Measurements from ENCODE around the gene ABHD12B. TPM values are rescaled to one million over a fixed set of nuclear protein-coding genes. Genes with fewer than 3 reads are reported as not detected.

Gene ABHD12B
- total RNA-seq, 5 donors from 2014 or later (not counting 1 experiment from before 2014, with no cell fraction given) = not detected

- Histone ChIP-seq H3K36me3 (ENCODE audit: control insufficient read depth in 2 of 2, extremely low read depth in 1 of 2, insufficient read depth in 1 of 2, low read length in 1 of 2) (no peaks in the 10 kb centered on the region), H3K9me3 (no peaks in the 10 kb centered on the region), H3K27ac (ENCODE audit: low read length) (no peak overlapping the region), H3K4me1 (ENCODE audit: control insufficient read depth in 1 of 2, extremely low read depth in 1 of 2, insufficient read depth in 2 of 2, low read length in 2 of 2) (no peaks in the 10 kb centered on the region), H3K27me3 (replicated peaks in 1 of 2; ENCODE audit: control insufficient read depth in 2 of 2, extremely low read depth in 1 of 2, insufficient read depth in 2 of 2, low read length in 1 of 2) (no peaks in the 10 kb centered on the region), H3K4me3 (ENCODE audit: control insufficient read depth in 1 of 2, extremely low read depth in 1 of 2, low read length in 1 of 2) (no peak overlapping the region)
- Mint-ChIP-seq H3K36me3 (no peaks in the 10 kb centered on the region), H3K4me3 (no peak overlapping the region), H3K9me3 (no peaks in the 10 kb centered on the region), H3K4me1 (no peaks in the 10 kb centered on the region), H3K27me3 (peaks cover 12 to 20% of the 10 kb centered on the region in 2 donors), H3K27ac (no peak overlapping the region)
- POLR2A ChIA-PET = no interaction called here
- no peak for ATAC-seq (replicated peaks in 1 of 4)
- CTCF ChIA-PET = interaction anchor here in 1 of 2 donors (0.6 kb wide), 1 partner anchor 241 kb away, joined by 3 read pairs; no protein-coding TSS in a partner anchor
- 44% methylated on average over 2 of the region's 3 CpGs for WGBS (ENCODE audit: insufficient coverage)
- DNase-seq = no peak
Measured at GRCh38 chr14:50926851-50927386, 55.1 kb downstream of the ABHD12B start.

DNA sequence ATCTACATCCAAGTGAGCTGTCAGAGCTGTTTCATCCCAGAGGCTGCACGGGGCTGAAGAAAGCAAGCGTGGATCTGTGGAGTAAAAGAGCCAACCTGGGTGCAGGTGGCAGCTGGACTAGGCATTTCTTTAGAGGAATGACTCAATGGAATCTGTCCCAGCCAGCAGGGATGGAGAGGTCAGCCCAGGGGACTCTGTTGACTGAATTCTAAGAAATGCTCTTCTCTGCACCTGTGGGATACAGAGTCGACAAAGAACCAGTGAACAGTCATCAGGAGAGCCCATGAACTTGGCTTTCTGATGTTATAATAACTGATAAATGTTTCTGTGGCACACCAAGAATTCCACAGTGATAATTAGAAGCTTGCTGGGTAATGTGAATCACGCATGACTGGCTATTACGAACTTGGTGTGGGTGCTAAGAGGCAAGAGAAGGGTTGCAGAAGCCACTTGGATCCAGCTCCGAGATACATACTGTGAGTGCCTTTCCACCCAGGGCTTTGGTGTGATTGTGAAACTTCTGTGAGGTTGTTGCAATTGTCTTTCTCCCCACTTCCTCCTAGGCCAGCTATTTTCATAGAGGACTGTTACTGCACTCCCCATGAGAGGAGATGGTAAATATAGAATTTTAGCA lies 56.3 kb downstream of the ABHD12B start:
- H3K27ac ChIP-seq (ENCODE audit: low read length) = no peak overlapping the region
- H3K4me1 Mint-ChIP-seq = no peaks in the 10 kb centered on the region
- no peak overlapping the region for H3K4me3 ChIP-seq (ENCODE audit: control insufficient read depth in 1 of 2, extremely low read depth in 1 of 2, low read length in 1 of 2)
- no peaks in the 10 kb centered on the region for H3K36me3 ChIP-seq (ENCODE audit: control insufficient read depth in 2 of 2, extremely low read depth in 1 of 2, insufficient read depth in 1 of 2, low read length in 1 of 2)
- WGBS (ENCODE audit: insufficient coverage) = 67% methylated on average over 4 of the region's 6 CpGs
- H3K27ac Mint-ChIP-seq = no peak overlapping the region
- no peaks in the 10 kb centered on the region for H3K27me3 ChIP-seq (replicated peaks in 1 of 2; ENCODE audit: control insufficient read depth in 2 of 2, extremely low read depth in 1 of 2, insufficient read depth in 2 of 2, low read length in 1 of 2)
- CTCF ChIA-PET = no interaction called here
- no peak for DNase-seq
- no peak overlapping the region for H3K4me3 Mint-ChIP-seq
- no peaks in the 10 kb centered on the region for H3K4me1 ChIP-seq (ENCODE audit: control insufficient read depth in 1 of 2, extremely low read depth in 1 of 2, insufficient read depth in 2 of 2, low read length in 2 of 2)
- POLR2A ChIA-PET = no interaction called here
- no peaks in the 10 kb centered on the region for H3K9me3 ChIP-seq
- no peaks in the 10 kb centered on the region for H3K9me3 Mint-ChIP-seq
- H3K27me3 Mint-ChIP-seq = peaks cover 15% of the 10 kb centered on the region in 2 donors
- no peaks in the 10 kb centered on the region for H3K36me3 Mint-ChIP-seq
- ATAC-seq (replicated peaks in 1 of 4) = no peak

DNA sequence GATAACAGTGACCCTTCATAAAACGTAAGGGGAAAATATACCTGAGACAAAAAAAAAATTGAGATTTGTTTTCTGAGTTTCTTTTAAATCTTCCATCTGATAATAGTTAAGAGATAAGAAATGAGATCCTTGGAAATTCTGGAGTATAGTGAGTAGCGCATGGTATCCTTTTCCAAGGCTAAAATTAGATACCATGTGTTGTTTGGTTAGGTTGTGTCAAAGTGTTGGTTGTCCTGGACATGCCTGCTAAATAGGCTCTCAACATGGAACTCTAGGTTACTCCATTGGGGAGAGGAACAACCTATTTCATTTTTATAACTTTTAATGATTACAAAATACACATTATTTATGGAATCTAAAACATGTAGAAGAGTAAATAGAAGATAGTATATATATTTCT lies 57.7 kb downstream of the ABHD12B start:
- WGBS (ENCODE audit: insufficient coverage) = no CpG with 5 or more reads among the region's 2 CpGs
- Histone ChIP-seq H3K27ac (ENCODE audit: low read length) (no peak overlapping the region), H3K4me3 (ENCODE audit: control insufficient read depth in 1 of 2, extremely low read depth in 1 of 2, low read length in 1 of 2) (no peak overlapping the region), H3K27me3 (replicated peaks in 1 of 2; ENCODE audit: control insufficient read depth in 2 of 2, extremely low read depth in 1 of 2, insufficient read depth in 2 of 2, low read length in 1 of 2) (no peaks in the 10 kb centered on the region), H3K9me3 (no peaks in the 10 kb centered on the region), H3K36me3 (ENCODE audit: control insufficient read depth in 2 of 2, extremely low read depth in 1 of 2, insufficient read depth in 1 of 2, low read length in 1 of 2) (no peaks in the 10 kb centered on the region), H3K4me1 (ENCODE audit: control insufficient read depth in 1 of 2, extremely low read depth in 1 of 2, insufficient read depth in 2 of 2, low read length in 2 of 2) (no peaks in the 10 kb centered on the region)
- H3K9me3 Mint-ChIP-seq = no peaks in the 10 kb centered on the region
- no peak for ATAC-seq (replicated peaks in 1 of 4)
- no peaks in the 10 kb centered on the region for H3K4me1 Mint-ChIP-seq
- CTCF ChIA-PET = no interaction called here
- POLR2A ChIA-PET = no interaction called here
- H3K27me3 Mint-ChIP-seq = peaks cover 15 to 19% of the 10 kb centered on the region in 2 donors
- no peak for DNase-seq
- no peak overlapping the region for H3K4me3 Mint-ChIP-seq
- H3K36me3 Mint-ChIP-seq = no peaks in the 10 kb centered on the region
- H3K27ac Mint-ChIP-seq = no peak overlapping the region

DNA sequence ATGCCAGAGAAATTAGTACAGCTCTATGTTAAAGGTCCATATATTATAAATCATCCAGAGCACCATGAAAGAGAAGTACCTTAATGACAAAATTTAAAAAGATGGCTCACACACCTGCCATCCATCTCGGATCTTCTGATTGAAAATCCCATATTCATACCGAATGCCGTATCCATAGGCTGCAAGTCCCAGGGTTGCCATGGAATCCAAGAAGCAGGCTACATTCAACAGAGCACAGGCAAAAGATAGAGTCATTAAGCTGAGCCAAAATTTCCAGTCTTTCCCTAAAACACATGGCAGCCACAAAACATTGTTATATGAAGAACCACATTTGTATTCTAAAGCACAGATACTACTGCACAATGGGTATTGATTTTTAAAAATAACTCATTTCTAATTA lies 59.7 kb downstream of the ABHD12B start:
- Histone ChIP-seq H3K9me3 (no peaks in the 10 kb centered on the region), H3K4me1 (ENCODE audit: control insufficient read depth in 1 of 2, extremely low read depth in 1 of 2, insufficient read depth in 2 of 2, low read length in 2 of 2) (no peaks in the 10 kb centered on the region), H3K36me3 (ENCODE audit: control insufficient read depth in 2 of 2, extremely low read depth in 1 of 2, insufficient read depth in 1 of 2, low read length in 1 of 2) (no peaks in the 10 kb centered on the region), H3K4me3 (ENCODE audit: control insufficient read depth in 1 of 2, extremely low read depth in 1 of 2, low read length in 1 of 2) (no peak overlapping the region), H3K27me3 (replicated peaks in 1 of 2; ENCODE audit: control insufficient read depth in 2 of 2, extremely low read depth in 1 of 2, insufficient read depth in 2 of 2, low read length in 1 of 2) (peaks cover 0 to 4% of the 10 kb centered on the region in 2 experiments), H3K27ac (ENCODE audit: low read length) (no peak overlapping the region)
- CTCF ChIA-PET = no interaction called here
- WGBS (ENCODE audit: insufficient coverage) = 89% methylated on average over 3 of the region's 3 CpGs
- Mint-ChIP-seq H3K27ac (no peak overlapping the region), H3K4me1 (no peaks in the 10 kb centered on the region), H3K27me3 (peaks cover 7 to 24% of the 10 kb centered on the region in 2 donors), H3K9me3 (no peaks in the 10 kb centered on the region), H3K4me3 (no peak overlapping the region), H3K36me3 (no peaks in the 10 kb centered on the region)
- POLR2A ChIA-PET = no interaction called here
- DNase-seq (no peak), ATAC-seq (replicated peaks in 1 of 4) (no peak)

GRCh38 chr14:50932156-50932555 lies 60.3 kb downstream of the ABHD12B start:
- H3K4me3 ChIP-seq (ENCODE audit: control insufficient read depth in 1 of 2, extremely low read depth in 1 of 2, low read length in 1 of 2) = no peak overlapping the region
- no CpG with 5 or more reads among the region's 1 CpG for WGBS (ENCODE audit: insufficient coverage)
- H3K9me3 ChIP-seq = no peaks in the 10 kb centered on the region
- Mint-ChIP-seq H3K36me3 (no peaks in the 10 kb centered on the region), H3K27me3 (peaks cover 7 to 24% of the 10 kb centered on the region in 2 donors), H3K9me3 (no peaks in the 10 kb centered on the region), H3K27ac (no peak overlapping the region), H3K4me1 (peaks cover 0 to 2% (median 0%) of the 10 kb centered on the region in 3 donors), H3K4me3 (no peak overlapping the region)
- no peak overlapping the region for H3K27ac ChIP-seq (ENCODE audit: low read length)
- POLR2A ChIA-PET = no interaction called here
- ATAC-seq (replicated peaks in 1 of 4) = no peak
- DNase-seq = no peak
- CTCF ChIA-PET = no interaction called here
- peaks cover 0 to 1% of the 10 kb centered on the region in 2 experiments for H3K4me1 ChIP-seq (ENCODE audit: control insufficient read depth in 1 of 2, extremely low read depth in 1 of 2, insufficient read depth in 2 of 2, low read length in 2 of 2)
- no peaks in the 10 kb centered on the region for H3K36me3 ChIP-seq (ENCODE audit: control insufficient read depth in 2 of 2, extremely low read depth in 1 of 2, insufficient read depth in 1 of 2, low read length in 1 of 2)
- peaks cover 0 to 4% of the 10 kb centered on the region in 2 experiments for H3K27me3 ChIP-seq (replicated peaks in 1 of 2; ENCODE audit: control insufficient read depth in 2 of 2, extremely low read depth in 1 of 2, insufficient read depth in 2 of 2, low read length in 1 of 2)

- Histone ChIP-seq H3K27me3 (replicated peaks in 1 of 2; ENCODE audit: control insufficient read depth in 2 of 2, extremely low read depth in 1 of 2, insufficient read depth in 2 of 2, low read length in 1 of 2) (peaks cover 0 to 4% of the 10 kb centered on the region in 2 experiments), H3K27ac (ENCODE audit: low read length) (no peak overlapping the region), H3K36me3 (ENCODE audit: control insufficient read depth in 2 of 2, extremely low read depth in 1 of 2, insufficient read depth in 1 of 2, low read length in 1 of 2) (no peaks in the 10 kb centered on the region), H3K4me3 (ENCODE audit: control insufficient read depth in 1 of 2, extremely low read depth in 1 of 2, low read length in 1 of 2) (no peak overlapping the region), H3K4me1 (ENCODE audit: control insufficient read depth in 1 of 2, extremely low read depth in 1 of 2, insufficient read depth in 2 of 2, low read length in 2 of 2) (peaks cover 0 to 2% of the 10 kb centered on the region in 2 experiments), H3K9me3 (no peaks in the 10 kb centered on the region)
- DNase-seq (no peak), ATAC-seq (replicated peaks in 1 of 4) (no peak)
- no peak overlapping the region for H3K4me3 Mint-ChIP-seq
- peaks cover 7 to 24% of the 10 kb centered on the region in 2 donors for H3K27me3 Mint-ChIP-seq
- no peaks in the 10 kb centered on the region for H3K9me3 Mint-ChIP-seq
- POLR2A ChIA-PET = no interaction called here
- no peak overlapping the region for H3K27ac Mint-ChIP-seq
- H3K4me1 Mint-ChIP-seq = peaks cover 0 to 2% (median 0%) of the 10 kb centered on the region in 3 donors
- H3K36me3 Mint-ChIP-seq = no peaks in the 10 kb centered on the region
- CTCF ChIA-PET = interaction anchor here in 1 of 2 donors (0.6 kb wide), 1 partner anchor 847 kb away, joined by 3 read pairs; no protein-coding TSS in a partner anchor
- 100% methylated on average over 2 of the region's 4 CpGs for WGBS (ENCODE audit: insufficient coverage)
Measured at GRCh38 chr14:50932592-50933495, 61.0 kb downstream of the ABHD12B start.
